Hepatocyte (in vitro differentiated cells): ENCODE measurements around the gene RIN3.

Experiments
- EZH2 ChIP-seq: fragments of 200-600 bp; sonication (generic); IDR thresholded peaks from 2 replicates; pipeline ENCODE4 v1.6.1; 2016; ENCODE audit warnings: antibody characterized with exemption, mild to moderate bottlenecking, borderline replicate concordance
- EZH2phosphoT487 ChIP-seq: fragments of 200-600 bp; sonication (generic); IDR thresholded peaks from one replicate; pipeline ENCODE4 v1.6.1; 2018; ENCODE audit warnings: antibody characterized with exemption, mild to moderate bottlenecking, low read depth, moderate library complexity; ENCODE audit not compliant: unreplicated experiment, severe bottlenecking
- TF ChIP-seq, protein P1 (sequence below): fragments of 200-600 bp; sonication (generic); IDR thresholded peaks from 2 replicates; pipeline ENCODE4 v1.5.1; 2016; ENCODE audit warnings: antibody characterized with exemption, mild to moderate bottlenecking; ENCODE audit not compliant: poor library complexity

DNA sequence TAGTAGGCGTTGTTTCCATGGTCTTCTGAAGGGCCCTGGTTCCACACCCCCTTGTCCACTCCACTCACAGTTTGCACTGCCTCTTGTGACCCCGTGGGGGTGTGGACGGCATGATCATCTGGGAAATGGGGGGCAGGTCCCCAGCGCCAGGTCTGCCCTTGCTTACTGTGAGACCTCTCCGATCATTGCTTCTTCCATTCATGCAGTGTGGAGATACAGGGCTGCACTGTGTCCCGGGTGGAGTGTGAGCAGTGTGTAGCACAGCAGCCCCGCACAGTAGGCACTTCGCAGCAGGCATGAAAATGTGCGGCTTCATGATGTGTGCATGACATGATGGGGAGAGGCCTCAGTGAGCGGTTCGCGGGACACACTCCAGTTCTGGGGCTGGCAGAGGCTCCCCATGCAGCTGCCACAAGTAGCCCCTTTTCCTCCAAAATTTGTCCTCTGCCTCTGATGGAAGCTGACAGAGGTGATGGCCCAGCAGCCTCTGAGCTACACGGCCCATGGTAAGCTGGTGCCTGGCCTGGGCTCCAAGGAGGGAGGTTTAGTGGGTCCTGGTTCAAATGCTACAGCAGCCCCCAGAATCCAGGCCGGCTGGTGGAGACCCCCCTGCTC is 15.0 kb downstream of the RIN3 start:
- TF ChIP-seq, protein P1, sequence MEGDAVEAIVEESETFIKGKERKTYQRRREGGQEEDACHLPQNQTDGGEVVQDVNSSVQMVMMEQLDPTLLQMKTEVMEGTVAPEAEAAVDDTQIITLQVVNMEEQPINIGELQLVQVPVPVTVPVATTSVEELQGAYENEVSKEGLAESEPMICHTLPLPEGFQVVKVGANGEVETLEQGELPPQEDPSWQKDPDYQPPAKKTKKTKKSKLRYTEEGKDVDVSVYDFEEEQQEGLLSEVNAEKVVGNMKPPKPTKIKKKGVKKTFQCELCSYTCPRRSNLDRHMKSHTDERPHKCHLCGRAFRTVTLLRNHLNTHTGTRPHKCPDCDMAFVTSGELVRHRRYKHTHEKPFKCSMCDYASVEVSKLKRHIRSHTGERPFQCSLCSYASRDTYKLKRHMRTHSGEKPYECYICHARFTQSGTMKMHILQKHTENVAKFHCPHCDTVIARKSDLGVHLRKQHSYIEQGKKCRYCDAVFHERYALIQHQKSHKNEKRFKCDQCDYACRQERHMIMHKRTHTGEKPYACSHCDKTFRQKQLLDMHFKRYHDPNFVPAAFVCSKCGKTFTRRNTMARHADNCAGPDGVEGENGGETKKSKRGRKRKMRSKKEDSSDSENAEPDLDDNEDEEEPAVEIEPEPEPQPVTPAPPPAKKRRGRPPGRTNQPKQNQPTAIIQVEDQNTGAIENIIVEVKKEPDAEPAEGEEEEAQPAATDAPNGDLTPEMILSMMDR, result no peak
- no peak for TF ChIP-seq EZH2
- no peak for TF ChIP-seq EZH2phosphoT487
